Measurements from ENCODE around the gene ZNF516.

The ZNF516 gene

DNA sequence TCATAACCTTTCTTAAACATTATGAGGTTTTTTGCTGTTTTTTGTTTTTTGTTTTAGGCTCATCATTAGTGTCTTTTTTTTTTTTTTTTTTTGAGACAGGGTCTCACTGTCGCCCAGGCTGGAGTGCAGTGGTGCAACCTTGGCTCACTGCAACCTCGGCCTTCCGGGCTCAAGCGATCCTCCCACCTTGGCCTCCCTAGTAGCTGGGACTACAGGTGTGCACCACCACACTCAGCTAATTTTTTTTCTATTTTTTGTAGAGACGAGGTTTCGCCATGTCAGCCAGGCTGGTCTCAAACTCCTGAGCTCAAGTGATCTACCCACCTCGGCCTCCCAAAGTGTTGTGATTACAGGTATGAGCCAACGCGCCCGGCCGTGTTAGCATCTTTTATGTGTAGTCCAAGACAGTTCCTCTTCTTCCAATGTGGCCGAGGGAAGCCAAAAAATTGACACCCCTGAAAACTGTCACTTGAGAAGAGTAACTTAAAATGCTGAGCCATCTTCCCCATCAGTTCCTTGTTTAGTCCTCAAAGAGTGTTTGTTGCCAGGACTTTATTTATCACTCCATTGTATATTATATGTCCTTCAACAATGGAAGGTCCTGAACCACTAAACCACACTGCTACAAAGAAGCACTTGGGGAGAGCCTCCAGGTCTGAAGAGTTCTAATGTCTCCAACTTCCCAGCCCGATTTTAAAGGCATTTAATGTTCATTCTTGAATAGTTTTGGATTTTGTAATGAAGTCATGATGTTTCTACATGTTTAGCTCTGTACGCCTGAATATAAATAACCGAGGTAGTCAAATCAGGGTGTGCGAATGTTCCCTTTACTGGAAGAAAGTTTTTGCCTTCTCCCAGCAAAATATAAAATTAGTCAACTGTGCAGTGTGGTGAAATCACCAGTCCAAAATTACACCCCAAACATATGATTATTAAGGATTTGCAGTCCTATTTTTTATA, 26.4 kb downstream of the ZNF516 start:
- DNase-seq, result no peak

DNA sequence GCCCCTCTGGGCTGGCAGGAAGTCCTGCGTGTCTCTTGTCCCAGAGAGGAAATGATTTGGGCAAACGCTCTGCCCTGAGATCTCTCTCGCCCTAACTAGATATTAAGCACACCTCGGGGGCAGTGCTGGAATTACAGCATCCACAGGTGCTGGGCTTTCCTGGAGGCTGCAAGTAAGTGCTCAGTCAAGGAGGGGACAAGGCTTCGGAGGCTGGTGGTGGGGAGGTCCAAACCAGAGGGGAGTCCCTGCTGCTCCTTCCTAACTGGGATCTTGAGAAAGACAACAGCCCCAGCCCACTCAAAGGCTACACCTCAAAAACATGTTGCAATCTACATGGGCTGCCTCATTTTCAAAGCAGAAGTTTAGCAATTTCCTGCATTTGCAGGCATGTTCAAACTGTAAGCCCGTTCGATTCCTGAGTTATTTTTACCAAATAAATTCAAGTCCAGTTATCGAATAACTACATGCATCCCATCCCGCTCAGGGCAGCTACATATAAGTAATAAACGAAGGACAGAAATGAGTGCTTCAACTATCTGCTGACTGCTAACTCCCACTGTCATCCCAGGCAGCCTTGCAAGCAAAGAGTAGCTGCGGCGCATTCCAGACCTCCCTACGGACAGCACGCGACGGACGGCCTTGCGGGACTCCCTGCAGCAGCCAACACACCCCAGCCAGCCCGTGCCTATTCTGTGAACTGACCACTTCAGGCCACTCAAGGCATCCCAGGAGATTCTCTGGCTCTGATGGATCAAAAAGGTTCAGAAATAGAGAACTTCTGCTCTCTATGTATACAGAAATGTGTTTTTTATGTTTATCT, 27.5 kb downstream of the ZNF516 start:
- DNase-seq, result no peak

DNA sequence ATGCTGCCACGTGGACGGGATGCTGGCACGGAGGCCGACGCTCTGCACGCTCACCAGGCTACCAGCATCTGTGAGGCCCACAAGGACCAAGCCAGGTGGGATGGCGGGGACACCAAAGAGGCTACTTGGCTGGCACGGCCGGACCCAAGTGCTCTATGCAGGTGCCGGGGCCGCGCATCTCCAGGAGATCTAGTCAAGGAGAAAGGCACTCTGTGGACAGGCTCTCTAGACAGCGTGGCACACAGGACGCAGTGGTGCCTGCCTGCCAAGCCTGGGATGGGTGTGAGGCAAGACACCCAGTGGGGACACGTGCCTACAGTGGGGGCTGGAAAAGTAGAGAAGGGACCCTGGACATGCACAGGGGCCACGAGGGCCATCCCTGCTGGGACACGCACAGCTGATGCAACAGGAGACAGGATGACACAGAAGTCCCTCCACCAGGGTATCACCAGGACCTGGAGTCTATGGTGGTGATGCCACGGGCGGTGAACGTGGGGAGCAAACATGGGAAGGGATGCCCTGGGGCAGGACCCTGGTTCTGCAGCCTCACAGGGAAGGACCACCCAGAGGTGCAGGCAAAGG, 28.5 kb downstream of the ZNF516 start:
- DNase-seq, result no peak

DNA sequence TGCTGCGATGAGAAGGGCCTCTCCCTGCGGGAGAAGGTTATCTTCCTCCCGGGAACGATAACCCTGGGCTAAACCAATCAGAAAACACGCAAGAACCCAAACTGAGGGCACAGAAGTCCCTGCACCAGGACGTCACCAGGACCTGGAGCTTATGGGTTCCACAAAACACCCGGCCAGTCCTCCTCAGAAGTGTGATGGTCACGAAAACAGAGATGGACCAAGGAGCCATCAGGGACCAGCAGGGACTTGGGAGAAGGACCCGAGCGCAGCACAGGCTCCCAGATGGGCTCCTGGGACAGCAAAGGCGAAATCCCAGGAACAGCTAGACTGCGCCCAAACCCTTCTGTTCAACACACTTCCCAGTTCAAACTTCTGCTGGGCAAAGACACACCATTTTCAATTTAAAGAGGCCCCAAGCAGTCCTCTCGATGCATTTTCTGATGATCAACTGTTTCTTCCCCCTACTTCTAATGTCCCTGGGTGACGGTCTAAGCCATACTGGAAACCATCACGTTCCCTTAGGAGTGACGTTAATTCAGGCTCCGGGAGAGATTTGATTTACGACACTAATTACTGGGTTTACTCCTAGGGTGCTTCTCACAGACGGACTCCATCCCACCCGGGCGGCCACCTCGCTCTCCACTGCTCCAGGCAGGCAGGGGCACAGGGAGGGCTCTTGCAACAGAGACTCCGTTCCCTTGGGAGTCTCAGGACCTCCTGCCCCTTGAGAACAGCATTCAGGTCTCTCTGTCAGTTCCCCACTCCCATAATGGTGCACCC, 29.2 kb downstream of the ZNF516 start:
- no peak for DNase-seq

DNA sequence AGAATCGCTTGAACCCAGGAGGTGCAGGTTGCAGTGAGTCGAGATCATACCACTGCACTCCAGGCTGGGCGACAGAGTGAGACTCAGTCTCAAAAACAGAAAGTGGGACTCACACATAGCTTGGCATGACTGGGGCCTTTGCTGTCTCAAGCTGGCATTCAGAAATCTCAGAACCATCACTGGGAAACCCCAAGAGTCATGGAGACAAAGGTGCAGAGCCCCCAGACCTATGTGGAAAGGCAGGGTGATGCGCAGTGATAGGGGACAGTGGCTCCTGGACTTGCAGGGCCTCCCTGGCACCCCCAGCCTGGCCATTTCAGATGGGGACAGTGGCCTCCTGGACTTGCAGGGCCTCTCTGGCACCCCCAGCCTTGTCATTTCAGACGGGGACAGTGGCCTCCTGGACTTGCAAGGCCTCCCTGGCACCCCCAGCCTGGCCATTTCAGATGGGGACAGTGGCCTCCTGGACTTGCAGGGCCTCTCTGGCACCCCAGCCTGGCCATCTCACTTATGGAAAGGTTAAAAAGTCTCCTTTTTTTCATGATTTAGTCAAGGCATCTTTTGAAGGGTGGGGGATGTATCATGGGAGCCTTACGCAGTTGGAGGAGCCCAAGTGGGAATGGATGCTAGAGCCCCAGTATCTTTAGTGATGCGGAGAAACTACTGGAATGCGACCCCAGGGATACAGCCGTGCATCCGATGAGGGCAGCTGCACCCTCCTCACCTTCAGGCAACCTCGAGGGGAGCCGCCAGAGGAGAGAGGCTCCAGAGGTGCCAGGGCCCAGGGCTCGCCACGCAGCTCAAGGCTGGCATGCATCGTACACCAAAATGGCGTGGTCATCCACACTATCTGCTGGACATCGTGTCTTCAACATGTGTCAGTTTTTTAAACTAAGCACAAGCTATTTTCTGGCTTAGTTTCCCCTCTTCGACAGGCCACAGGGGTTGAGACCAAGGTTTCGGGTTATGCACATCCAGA, 30.5 kb downstream of the ZNF516 start:
- no peak for DNase-seq

DNA sequence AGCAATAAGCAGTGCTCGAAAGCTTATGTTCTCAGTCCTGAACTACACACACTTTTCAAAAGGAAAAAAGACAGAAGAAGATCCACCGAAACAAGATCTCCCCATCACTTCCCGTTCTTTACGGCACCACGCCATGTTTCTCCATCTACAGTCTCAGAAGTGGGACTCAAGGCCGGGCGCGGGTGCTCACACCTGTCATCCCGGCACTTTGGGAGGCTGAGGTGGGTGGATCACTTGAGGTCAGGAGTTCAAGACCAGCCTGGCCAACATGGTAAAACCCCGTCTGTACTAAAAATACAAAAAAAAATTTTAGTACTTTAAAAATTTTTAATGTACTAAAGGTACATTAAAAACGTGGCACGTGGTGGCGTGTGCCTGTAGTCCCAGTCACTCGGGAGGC, 31.2 kb downstream of the ZNF516 start:
- no peak for DNase-seq

DNA sequence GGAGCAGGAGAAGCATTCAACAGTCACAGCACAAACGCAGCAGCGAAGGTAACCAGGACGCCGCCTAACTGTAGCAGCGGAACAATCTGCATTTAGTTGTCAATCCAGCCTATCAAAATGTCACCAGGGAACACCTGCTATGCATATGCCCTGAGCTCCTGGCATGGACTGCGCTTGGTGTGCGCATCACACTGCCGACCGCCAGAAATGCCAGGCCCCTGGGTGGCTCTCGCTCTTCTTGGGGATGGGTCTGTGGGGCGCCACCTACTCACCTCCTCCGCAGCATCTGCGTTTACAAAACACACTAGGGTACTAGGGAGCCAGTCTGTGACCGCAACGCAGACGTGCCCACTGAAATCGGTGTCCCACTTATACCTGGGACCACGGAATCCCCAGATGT, 31.7 kb downstream of the ZNF516 start:
- no peak for DNase-seq

DNA sequence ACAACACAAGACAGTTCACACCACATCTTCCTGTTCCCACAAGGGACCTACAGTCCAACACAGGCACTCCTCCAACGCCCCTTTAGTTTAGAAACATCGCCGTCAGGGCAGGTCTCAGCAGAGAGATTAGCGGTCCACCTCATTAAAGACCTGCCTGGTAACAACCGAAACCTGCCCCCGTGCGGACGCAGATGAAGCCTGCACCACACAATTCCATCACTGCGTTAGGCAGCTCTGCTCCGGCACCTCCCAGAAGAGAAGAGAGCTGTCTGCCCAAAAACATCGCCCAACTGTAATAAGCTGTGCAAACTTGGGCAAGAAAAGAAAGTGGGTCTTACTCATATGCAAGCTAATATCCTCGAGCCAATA, 32.7 kb downstream of the ZNF516 start:
- DNase-seq, result no peak

DNA sequence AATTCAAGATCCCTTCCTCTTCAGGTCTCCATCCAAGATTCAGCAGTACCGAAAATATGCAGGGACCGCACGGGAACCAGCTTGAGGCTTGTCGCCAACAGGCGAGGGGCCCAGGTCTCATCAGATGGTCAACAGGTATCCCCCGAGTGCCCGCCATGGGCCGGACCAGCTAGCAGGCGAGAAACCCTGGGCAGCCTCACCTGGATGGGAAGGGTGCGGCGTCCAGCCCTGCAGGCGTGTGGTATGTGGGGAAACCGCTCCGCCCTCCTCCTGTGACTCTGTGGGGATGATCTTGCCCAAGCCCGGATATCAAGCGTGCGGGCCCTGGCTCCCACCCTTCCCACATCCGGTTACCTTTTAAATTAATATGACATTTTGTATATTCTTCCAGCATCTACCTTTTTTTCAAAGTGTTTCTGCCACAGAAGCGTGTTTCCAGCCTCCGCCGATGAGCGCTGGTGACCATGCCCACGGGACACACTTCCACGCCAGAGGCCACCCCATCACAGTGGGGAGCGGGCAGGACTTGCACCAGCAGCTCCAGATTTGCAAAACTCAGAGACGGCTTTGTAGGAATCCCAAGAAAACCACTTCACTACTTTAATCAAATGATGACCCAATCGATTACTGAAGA, 33.2 kb downstream of the ZNF516 start:
- DNase-seq, result no peak

DNA sequence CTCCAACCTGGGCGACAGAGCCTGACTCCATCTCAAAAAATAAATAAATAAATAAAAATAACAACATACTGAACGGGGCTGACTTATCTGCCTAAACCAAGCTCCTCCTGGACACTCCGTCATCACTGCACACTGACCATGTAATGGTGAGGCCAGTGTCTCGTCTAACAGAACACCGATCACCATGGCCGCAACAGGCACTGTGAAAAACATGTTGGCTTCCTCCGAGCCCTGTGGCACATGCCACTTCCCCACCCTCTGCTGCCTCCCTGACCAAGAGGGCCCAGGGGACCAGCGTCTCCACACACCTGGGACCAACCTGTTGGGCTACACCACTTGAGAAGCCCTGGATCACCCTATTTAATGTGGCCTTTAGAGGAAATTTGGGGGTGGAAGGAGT, 33.9 kb downstream of the ZNF516 start:
- DNase-seq, result no peak

DNA sequence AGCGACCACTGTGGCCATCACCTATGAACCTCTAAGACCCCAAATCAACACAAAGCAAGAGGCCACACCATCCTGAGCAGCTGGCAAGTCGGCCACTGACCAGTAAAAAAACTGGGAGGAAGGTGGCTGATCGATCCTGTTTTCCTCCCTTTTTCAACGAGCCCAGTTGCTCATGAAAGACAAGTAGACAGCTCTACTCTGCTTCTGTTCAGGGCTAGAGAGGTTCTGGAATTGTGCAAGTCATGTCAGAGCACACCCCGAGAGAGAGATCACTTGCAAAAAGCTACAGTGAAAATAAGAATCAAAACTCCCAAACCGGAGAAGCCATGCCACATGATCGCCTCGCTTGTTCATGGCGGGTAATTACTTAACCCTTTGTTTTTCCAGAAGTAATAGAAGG, 34.6 kb downstream of the ZNF516 start:
- DNase-seq, result no peak

DNA sequence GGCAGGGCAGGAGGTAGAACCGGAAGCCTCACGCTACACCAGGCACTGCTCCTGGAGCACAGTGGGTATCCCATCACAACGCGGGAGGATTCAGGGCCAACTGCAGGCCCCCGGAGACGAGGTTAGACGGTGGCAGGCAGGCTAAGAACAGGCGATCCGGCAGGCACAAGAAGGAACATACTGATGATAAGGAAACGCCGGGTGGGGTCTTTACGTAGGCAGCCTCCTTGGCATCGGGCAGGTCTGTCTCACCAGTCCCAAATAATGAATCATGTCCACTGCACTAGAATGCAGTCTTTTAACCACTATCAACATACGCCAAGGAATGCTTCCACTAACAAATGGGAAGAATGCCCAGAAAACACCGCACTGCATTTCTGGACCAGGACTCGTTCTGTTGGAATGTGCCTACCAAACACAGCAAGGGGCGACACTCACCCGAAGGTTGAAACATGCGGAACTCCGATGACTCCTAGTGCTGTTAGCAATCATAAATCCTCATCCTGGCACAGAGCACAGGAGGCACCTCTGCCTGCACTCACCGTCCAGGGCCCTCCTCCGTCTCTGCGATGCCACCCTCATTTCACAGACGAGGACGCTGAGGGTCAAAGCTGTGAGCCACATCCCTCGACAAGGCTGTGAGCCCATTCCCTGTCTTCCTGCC, 35.2 kb downstream of the ZNF516 start:
- DNase-seq, result no peak

DNA sequence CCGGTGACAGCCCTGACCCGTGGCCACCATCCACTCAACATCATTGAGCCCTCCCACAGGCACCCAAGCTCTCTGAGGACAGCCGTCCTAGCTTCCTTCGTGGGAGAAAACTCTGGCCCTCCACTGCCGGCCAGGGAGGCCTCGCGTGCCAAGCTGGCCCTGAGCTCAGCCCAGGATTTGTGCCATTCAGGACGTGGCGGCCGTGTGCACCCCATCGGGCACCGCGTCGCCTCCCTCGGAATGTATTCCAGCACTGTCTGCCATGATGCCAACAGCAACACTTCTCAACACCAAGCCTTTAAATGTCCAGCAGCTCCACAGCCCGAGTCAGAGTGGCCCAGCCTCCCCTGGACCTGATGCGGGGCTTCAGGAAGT, 35.7 kb downstream of the ZNF516 start:
- DNase-seq, result no peak

DNA sequence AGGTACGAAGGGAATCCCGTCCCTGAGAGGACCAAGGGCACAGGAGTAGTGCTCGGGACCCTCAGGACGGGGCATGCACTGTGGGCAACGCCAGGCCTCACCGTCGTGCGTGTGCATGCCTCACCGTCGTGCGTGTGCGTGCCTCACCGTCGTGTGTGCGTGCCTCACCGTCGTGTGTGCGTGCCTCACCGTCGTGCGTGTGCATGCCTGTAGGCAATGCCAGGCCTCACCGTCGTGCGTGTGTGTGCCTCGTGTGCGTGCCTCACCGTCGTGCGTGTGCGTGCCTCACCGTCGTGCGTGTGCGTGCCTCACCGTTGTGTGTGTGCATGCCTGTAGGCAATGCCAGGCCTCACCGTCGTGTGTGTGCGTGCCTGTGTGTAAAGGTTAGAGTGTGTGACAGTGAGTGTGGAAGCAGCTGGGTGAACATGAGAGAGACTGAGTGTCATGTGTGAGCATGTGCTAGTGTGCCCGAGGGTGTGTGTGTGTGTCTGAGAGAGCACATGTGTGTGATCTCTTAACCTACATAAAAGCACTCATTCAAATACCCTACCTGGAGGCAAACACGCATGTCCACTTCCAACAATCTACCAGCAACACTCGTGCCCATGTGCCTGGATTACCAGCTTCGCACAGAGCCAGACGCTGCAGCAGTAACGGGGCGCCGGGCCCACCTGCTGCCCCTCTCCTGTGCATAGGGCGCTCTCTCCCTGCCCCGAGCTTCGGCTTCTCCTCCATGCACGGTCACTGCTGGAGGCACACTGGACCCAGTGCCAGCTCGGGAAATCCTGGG, 36.3 kb downstream of the ZNF516 start:
- no peak for DNase-seq

DNA sequence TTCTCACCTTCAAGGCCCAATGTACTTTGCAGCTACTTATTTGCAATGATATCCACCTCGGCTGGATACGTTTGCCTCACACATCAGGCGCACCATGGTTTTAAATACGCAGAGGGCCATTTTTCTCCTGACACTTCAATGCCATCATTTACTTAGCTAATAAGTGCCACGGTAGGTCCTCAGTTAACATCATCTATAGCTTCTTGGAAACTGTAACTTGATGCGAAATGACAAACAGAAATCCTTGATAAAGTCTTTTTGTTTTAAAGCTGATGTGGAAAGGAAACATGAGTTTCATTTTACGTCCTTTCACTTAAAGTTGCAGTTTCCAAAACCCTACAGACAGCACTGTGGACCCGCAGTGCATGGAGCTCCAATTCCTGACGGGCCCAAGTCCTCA, 37.1 kb downstream of the ZNF516 start:
- DNase-seq, result no peak

DNA sequence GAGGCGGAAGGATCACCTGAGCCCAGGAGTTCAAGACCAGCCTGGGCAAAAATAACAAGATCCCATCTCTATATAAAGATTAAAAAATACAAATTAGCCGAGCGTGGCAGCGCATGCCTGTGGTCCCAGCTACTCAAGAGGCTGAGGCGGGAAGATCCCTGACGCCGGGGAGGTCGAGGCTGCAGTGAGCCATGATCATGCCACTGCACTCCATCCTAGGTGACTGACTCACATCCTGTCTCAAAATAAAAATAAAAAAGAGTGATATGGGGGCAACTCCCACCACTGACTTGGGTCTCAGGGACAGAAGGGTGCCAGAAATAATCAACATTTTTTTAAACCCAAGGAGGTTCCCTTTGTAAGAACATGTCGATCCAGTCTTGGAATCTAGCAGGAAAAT, 37.6 kb downstream of the ZNF516 start:
- DNase-seq, result no peak

DNA sequence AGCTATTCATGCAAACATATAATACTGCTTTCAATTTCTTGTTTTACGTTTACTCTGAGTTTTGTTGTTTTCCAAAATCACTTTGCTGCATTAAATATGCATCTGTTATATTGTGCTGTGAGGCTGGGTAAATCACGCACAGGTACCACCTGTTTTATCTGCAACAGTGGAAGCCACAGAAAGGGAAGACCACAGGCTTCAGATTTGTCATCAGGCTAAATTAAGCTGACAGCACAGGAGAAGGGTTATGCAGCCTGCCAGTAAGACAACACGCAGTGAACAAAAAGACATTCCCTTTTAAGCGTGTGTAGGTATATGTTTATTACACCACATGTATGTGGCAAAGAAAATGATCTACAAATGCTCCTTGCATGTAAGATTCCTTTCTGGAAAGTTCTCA, 38.2 kb downstream of the ZNF516 start:
- DNase-seq, result no peak

DNA sequence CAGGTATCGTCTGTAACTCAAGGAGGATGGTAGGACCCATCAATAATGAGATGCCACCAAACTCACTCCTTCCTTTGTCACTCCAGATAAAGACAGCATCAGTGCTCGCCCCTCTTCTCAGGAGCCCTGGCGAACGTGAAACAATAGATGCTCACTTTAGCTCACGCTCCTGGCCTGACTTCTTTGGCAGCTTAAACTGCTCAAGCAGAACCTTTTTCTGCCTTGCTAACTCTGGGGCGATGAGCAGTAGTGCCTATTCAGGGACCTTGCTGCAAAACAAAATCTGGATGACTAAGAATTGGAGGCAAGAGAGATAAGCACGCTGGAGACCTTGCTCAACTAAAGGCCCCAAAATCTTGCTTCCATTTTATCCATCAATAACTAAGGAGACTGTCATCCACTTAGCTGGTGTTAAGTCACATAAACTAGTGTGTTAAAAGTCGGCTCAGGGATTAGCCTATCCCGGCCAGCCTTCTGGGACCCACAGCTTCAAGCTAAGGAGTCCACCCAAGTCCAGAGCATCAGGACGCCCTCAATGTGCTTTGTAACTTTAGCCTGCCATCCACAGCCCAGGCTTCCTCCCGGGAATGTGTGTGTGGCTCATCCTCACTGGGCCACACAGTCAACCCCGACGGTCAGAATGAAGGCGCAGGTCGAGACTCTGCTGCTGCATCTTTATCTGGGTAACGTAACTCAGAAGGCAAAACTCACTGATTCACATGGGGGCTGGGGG, 38.9 kb downstream of the ZNF516 start:
- DNase-seq, result no peak

Data from NCI-H510A treated with DMSO at 0.1 percent for 48 hours (cell line).